Suprapubic skin (tissue), 4 donors: ENCODE data around the gene KIF16B. TPM values are rescaled to one million over a fixed set of nuclear protein-coding genes. Genes with fewer than 3 reads are reported as not detected.

Experiments used
- DNase-seq, 2 donors: peaks; one replicate each; pipeline ENCODE4 v3.0.0-alpha.2; 2019; ENCODE audit warnings: low spot score in 2 of 2
- H3K27ac ChIP-seq: fragments of 200-600 bp; sonication (generic); one replicate; pipeline ENCODE4 v1.5.1; 2019
- H3K27me3 ChIP-seq: fragments of 200-600 bp; sonication (generic); one replicate; pipeline ENCODE4 v1.5.1; 2019
- H3K36me3 ChIP-seq: fragments of 200-600 bp; sonication (generic); one replicate; pipeline ENCODE4 v1.5.1; 2019
- H3K4me1 ChIP-seq: fragments of 200-600 bp; sonication (generic); one replicate; pipeline ENCODE4 v1.5.1; 2019
- H3K4me3 ChIP-seq: fragments of 200-600 bp; sonication (generic); one replicate; pipeline ENCODE4 v1.5.1; 2019; ENCODE audit warnings: mild to moderate bottlenecking
- H3K9me3 ChIP-seq: fragments of 200-600 bp; sonication (generic); one replicate; pipeline ENCODE4 v1.5.1; 2019
- CTCF ChIP-seq, 2 donors: fragments of 200-600 bp in 1 of 2; fragments of 450-650 bp in 1 of 2; sonication (generic) in 1 of 2; IDR thresholded peaks; one replicate each; pipeline ENCODE4 v1.5.1; 2016 to 2019; ENCODE audit warnings: antibody characterized with exemption in 2 of 2, mild to moderate bottlenecking in 1 of 2, moderate library complexity in 1 of 2
- EP300 ChIP-seq: sonication (generic); formaldehyde crosslinking; IDR thresholded peaks from one replicate; pipeline ENCODE4 v1.6.1; 2017; ENCODE audit warnings: antibody characterized with exemption
- POLR2A ChIP-seq, 2 donors: fragments of 450-650 bp; IDR thresholded peaks; one replicate each; pipeline ENCODE4 v1.6.1; 2017; ENCODE audit warnings: antibody characterized with exemption in 2 of 2, mild to moderate bottlenecking in 2 of 2, moderate library complexity in 2 of 2
- POLR2AphosphoS5 ChIP-seq, 3 donors: sonication (generic); formaldehyde crosslinking; IDR thresholded peaks; one replicate each; pipeline ENCODE4 v1.6.1; 2017; ENCODE audit warnings: antibody characterized with exemption in 3 of 3
- WGBS: methylation state at CpG from one replicate; pipeline ENCODE4 v1.1.5; 2018; 5-methylcytosine and 5-hydroxymethylcytosine counted together
- total RNA-seq, 4 donors: library from RNA; depleted of rRNA; stranded (reverse); fragments of >200 nt; gene quantifications; one replicate each; pipeline ENCODE4 v1.1.0, GENCODE V29; 2016

Gene KIF16B
- total RNA-seq, 4 donors from 2014 or later: 23.7 to 64.0 (median 38.2) TPM

GRCh38 chr20:16392346-16392745, 180.9 kb downstream of the KIF16B start:
- H3K4me1 ChIP-seq: peaks cover 8% of the 10 kb centered on the region
- WGBS: 94% methylated on average over 8 of the region's 8 CpGs
- H3K4me3 ChIP-seq: no peak overlapping the region
- no peaks in the 10 kb centered on the region for H3K27me3 ChIP-seq
- peaks cover 12% of the 10 kb centered on the region for H3K36me3 ChIP-seq
- DNase-seq: no peak
- H3K27ac ChIP-seq: no peak overlapping the region
- no peak for TF ChIP-seq POLR2A (IDR thresholded peaks at IDR 0.05)
- no peak for TF ChIP-seq CTCF (IDR thresholded peaks at IDR 0.05)
- TF ChIP-seq EP300: no peak
- no peaks in the 10 kb centered on the region for H3K9me3 ChIP-seq

- peaks cover 17% of the 10 kb centered on the region for H3K36me3 ChIP-seq
Observed at GRCh38 chr20:16390991-16391390, 182.3 kb downstream of the KIF16B start.

GRCh38 chr20:16388731-16389130, 184.5 kb downstream of the KIF16B start:
- no peaks in the 10 kb centered on the region for H3K9me3 ChIP-seq
- no peak overlapping the region for H3K27ac ChIP-seq
- no peak for DNase-seq
- no peaks in the 10 kb centered on the region for H3K27me3 ChIP-seq
- TF ChIP-seq POLR2AphosphoS5 (IDR thresholded peaks at IDR 0.05) (no peak), EP300 (no peak), CTCF (IDR thresholded peaks at IDR 0.05) (no peak), POLR2A (IDR thresholded peaks at IDR 0.05) (no peak)
- H3K4me3 ChIP-seq: no peak overlapping the region
- H3K36me3 ChIP-seq: peaks cover 30% of the 10 kb centered on the region
- H3K4me1 ChIP-seq: no peaks in the 10 kb centered on the region
- WGBS: 95% methylated on average over 6 of the region's 6 CpGs

More at GRCh38 chr20:16390991-16391390, 182.3 kb downstream of the KIF16B start:
- Histone ChIP-seq H3K4me1 (no peaks in the 10 kb centered on the region), H3K27me3 (no peaks in the 10 kb centered on the region), H3K9me3 (no peaks in the 10 kb centered on the region), H3K27ac (no peak overlapping the region), H3K4me3 (no peak overlapping the region)
- WGBS: 81% methylated on average over 4 of the region's 4 CpGs
- no peak for DNase-seq
- TF ChIP-seq POLR2AphosphoS5 (IDR thresholded peaks at IDR 0.05) (no peak), CTCF (IDR thresholded peaks at IDR 0.05) (no peak), POLR2A (IDR thresholded peaks at IDR 0.05) (no peak), EP300 (no peak)

- Histone ChIP-seq H3K4me3 (no peak overlapping the region), H3K4me1 (no peaks in the 10 kb centered on the region), H3K36me3 (peaks cover 30% of the 10 kb centered on the region), H3K9me3 (no peaks in the 10 kb centered on the region), H3K27me3 (no peaks in the 10 kb centered on the region), H3K27ac (no peak overlapping the region)
- no peak for DNase-seq
- TF ChIP-seq POLR2A (IDR thresholded peaks at IDR 0.05) (no peak), CTCF (IDR thresholded peaks at IDR 0.05) (no peak), EP300 (no peak), POLR2AphosphoS5 (IDR thresholded peaks at IDR 0.05) (no peak)
- 80% methylated on average over 6 of the region's 6 CpGs for WGBS
Observed at GRCh38 chr20:16387666-16388065, 185.6 kb downstream of the KIF16B start.

- Histone ChIP-seq H3K36me3 (peaks cover 27% of the 10 kb centered on the region), H3K4me1 (no peaks in the 10 kb centered on the region), H3K4me3 (no peak overlapping the region), H3K27ac (no peak overlapping the region), H3K9me3 (no peaks in the 10 kb centered on the region), H3K27me3 (no peaks in the 10 kb centered on the region)
- TF ChIP-seq CTCF (IDR thresholded peaks at IDR 0.05): no peak
- TF ChIP-seq POLR2A (IDR thresholded peaks at IDR 0.05): no peak
- TF ChIP-seq EP300: no peak
- TF ChIP-seq POLR2AphosphoS5 (IDR thresholded peaks at IDR 0.05): no peak
- WGBS: 87% methylated on average over 5 of the region's 5 CpGs
- DNase-seq: no peak
Observed at GRCh38 chr20:16385891-16386290, 187.4 kb downstream of the KIF16B start.
